Nephron (organoid): ENCODE data around the gene DDX10.

Experiments
- H3K27ac Mint-ChIP-seq, 3 experiments: 2 replicates each; pipeline ENCODE4 v1.8.0; 2020; ENCODE audit warnings: mixed read lengths in 3 of 3, mild to moderate bottlenecking in 2 of 3, moderate library complexity in 1 of 3
- H3K27me3 Mint-ChIP-seq: 2 replicates; pipeline ENCODE4 v1.8.0; 2021; ENCODE audit warnings: low read depth, mild to moderate bottlenecking, moderate library complexity, mixed read lengths
- H3K36me3 Mint-ChIP-seq: 2 replicates; pipeline ENCODE4 v1.8.0; 2020; ENCODE audit warnings: low read depth, mixed read lengths
- H3K4me1 Mint-ChIP-seq: 2 replicates; pipeline ENCODE4 v1.8.0; 2020; ENCODE audit warnings: mixed read lengths
- H3K4me3 Mint-ChIP-seq, 3 experiments: 2 replicates each; pipeline ENCODE4 v1.8.0; 2020; ENCODE audit warnings: mild to moderate bottlenecking in 3 of 3, mixed read lengths in 3 of 3, moderate library complexity in 2 of 3
- H3K9me3 Mint-ChIP-seq: 2 replicates; pipeline ENCODE4 v1.8.0; 2020; ENCODE audit warnings: mixed read lengths
- TF ChIP-seq, protein P1 (sequence below), 3 experiments: fragments of 200-600 bp; sonication (generic); IDR thresholded peaks; one replicate each; pipeline ENCODE4 v1.5.0; 2021; ENCODE audit warnings: antibody characterized with exemption in 3 of 3; ENCODE audit not compliant: unreplicated experiment in 3 of 3

DDX10 gene

DNA sequence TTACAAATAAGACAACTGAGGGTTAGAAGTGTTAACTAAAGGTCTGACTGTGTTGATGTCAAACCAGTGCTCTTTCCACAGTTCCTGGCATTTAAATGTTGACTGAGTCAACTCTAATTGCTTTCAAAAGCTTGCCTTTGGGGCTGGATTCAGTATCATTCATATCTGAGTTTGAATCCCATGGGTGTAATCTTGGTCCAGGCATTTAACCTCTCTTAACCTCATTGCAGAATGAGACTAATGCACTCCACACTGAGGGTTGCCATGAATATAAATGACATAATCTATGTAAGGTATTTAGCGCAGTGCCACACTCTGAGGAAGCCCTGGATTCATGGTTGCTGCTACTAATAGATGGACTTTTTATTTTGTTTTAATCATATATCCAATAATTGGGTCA lies 274.3 kb downstream of the DDX10 start:
- H3K36me3 Mint-ChIP-seq = peaks cover 24% of the 10 kb centered on the region
- H3K4me3 Mint-ChIP-seq = no peak overlapping the region
- H3K27me3 Mint-ChIP-seq = no peaks in the 10 kb centered on the region
- H3K4me1 Mint-ChIP-seq = peaks cover 15% of the 10 kb centered on the region
- H3K9me3 Mint-ChIP-seq = no peaks in the 10 kb centered on the region
- H3K27ac Mint-ChIP-seq = no peak overlapping the region
- TF ChIP-seq, protein P1, sequence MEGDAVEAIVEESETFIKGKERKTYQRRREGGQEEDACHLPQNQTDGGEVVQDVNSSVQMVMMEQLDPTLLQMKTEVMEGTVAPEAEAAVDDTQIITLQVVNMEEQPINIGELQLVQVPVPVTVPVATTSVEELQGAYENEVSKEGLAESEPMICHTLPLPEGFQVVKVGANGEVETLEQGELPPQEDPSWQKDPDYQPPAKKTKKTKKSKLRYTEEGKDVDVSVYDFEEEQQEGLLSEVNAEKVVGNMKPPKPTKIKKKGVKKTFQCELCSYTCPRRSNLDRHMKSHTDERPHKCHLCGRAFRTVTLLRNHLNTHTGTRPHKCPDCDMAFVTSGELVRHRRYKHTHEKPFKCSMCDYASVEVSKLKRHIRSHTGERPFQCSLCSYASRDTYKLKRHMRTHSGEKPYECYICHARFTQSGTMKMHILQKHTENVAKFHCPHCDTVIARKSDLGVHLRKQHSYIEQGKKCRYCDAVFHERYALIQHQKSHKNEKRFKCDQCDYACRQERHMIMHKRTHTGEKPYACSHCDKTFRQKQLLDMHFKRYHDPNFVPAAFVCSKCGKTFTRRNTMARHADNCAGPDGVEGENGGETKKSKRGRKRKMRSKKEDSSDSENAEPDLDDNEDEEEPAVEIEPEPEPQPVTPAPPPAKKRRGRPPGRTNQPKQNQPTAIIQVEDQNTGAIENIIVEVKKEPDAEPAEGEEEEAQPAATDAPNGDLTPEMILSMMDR (IDR thresholded peaks at IDR 0.05; ENCODE audit: unreplicated experiment in 3 of 3) = no peak

- Mint-ChIP-seq H3K27me3 (no peaks in the 10 kb centered on the region), H3K4me3 (no peak overlapping the region), H3K9me3 (peaks cover 5% of the 10 kb centered on the region), H3K4me1 (peaks cover 16% of the 10 kb centered on the region), H3K36me3 (peaks cover 47% of the 10 kb centered on the region), H3K27ac (no peak overlapping the region)
- TF ChIP-seq, protein P1 (IDR thresholded peaks at IDR 0.05; ENCODE audit: unreplicated experiment in 3 of 3) = no peak
Observed at GRCh38 chr11:108943853-108944252, 279.0 kb downstream of the DDX10 start.

- peaks cover 50% of the 10 kb centered on the region for H3K36me3 Mint-ChIP-seq
- peaks cover 8% of the 10 kb centered on the region for H3K9me3 Mint-ChIP-seq
- peaks cover 16% of the 10 kb centered on the region for H3K4me1 Mint-ChIP-seq
- TF ChIP-seq, protein P1 (IDR thresholded peaks at IDR 0.05; ENCODE audit: unreplicated experiment in 3 of 3) = no peak
- H3K27ac Mint-ChIP-seq = no peak overlapping the region
- no peak overlapping the region for H3K4me3 Mint-ChIP-seq
- no peaks in the 10 kb centered on the region for H3K27me3 Mint-ChIP-seq
Observed at GRCh38 chr11:108944471-108945178, 279.8 kb downstream of the DDX10 start.

DNA sequence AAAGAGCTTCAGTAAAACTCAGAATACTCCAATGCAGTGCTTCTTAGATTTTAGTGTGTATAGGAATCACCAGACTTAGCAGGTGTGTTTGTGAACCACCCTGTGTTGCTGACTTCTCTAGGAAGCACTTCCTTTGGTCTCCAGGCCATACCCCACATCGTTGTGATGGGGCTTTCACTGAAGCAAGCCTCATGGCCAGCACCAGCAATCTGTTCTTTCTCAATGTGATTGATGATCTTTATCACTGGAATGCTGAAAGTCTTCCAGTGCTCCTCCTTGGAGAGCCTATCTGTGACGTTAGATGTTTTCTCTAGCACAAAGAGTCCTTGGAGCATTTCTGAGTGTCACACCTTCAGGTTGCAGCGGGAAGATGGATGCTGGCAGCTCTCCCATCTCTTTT lies 280.5 kb downstream of the DDX10 start:
- Mint-ChIP-seq H3K36me3 (peaks cover 47% of the 10 kb centered on the region), H3K27ac (no peak overlapping the region), H3K27me3 (no peaks in the 10 kb centered on the region), H3K9me3 (peaks cover 11% of the 10 kb centered on the region), H3K4me3 (no peak overlapping the region), H3K4me1 (peaks cover 16% of the 10 kb centered on the region)
- TF ChIP-seq, protein P1 (IDR thresholded peaks at IDR 0.05; ENCODE audit: unreplicated experiment in 3 of 3) = no peak

- H3K27ac Mint-ChIP-seq = no peak overlapping the region
- H3K4me3 Mint-ChIP-seq = no peak overlapping the region
- peaks cover 11% of the 10 kb centered on the region for H3K9me3 Mint-ChIP-seq
- peaks cover 36% of the 10 kb centered on the region for H3K36me3 Mint-ChIP-seq
- TF ChIP-seq, protein P1 (IDR thresholded peaks at IDR 0.05; ENCODE audit: unreplicated experiment in 3 of 3) = no peak
- peaks cover 3% of the 10 kb centered on the region for H3K27me3 Mint-ChIP-seq
- H3K4me1 Mint-ChIP-seq = peaks cover 10% of the 10 kb centered on the region
Observed at GRCh38 chr11:108947654-108948570, 283.0 kb downstream of the DDX10 start.
